Measurements from ENCODE around the gene PLXDC1.

DNA sequence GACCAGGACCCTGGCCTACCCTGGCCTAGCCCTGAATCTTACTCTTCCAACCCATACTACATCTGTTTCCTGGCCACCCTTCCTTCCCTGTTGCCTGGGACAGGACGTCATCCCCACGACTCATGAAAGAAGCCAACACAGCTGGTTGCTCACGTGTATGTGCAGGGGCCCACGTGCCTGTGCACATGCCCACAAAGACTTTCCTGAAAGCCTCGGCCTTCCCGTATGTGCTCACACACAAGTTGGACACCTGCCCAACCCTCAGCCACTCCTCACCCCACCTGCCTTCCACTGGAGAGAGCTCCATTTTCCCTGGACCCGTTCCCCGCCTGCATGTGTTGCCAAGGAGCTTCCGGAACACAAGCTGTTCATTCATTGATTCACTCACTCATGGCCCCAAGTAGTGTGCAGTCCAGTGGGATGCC, 7.0 kb downstream of the PLXDC1 start:
- TF ChIP-seq POLR2AphosphoS5 (IDR thresholded peaks at IDR 0.05; ENCODE audit: low read depth, low read length), result no peak
- no peak for TF ChIP-seq SIN3A (IDR thresholded peaks at IDR 0.05; ENCODE audit: borderline replicate concordance, insufficient read depth, low read length)
